C4-2B (cell line): ENCODE results near the gene SETD4.

ENCODE experiments used
- CTCF ChIP-seq: fragments of 450-650 bp; conservative IDR thresholded peaks from 2 replicates; pipeline ENCODE4 v1.5.1; 2017; ENCODE audit warnings: mild to moderate bottlenecking
- ZFX ChIP-seq: fragments of 450-650 bp; IDR thresholded peaks from 2 replicates; pipeline ENCODE4 v1.6.1; 2017

- TF ChIP-seq CTCF (no peak), ZFX (no peak)
These were observed 14.3 kb downstream of the SETD4 start for GRCh38 chr21:36045993-36046392.
